HG03060 (cell line): ENCODE results near the gene DEF6.
A peak's percentile ranks its signal among the peaks of the same experiment; 100 is the strongest.

Source experiments
- ATAC-seq: cut with Tn5 transposase; IDR thresholded peaks from one replicate; pipeline ENCODE4 v1.9.1; 2021; ENCODE audit warnings: low read depth, moderate number of reproducible peaks; ENCODE audit not compliant: unreplicated experiment

Gene DEF6

GRCh38 chr6:35297601-35298481 is at the start of gene DEF6:
DEF6 (plus strand) TSS chr6:35297818; CDS start chr6:35297857, 39 bp downstream.
- ATAC-seq = peak; percentile 53

GRCh38 chr6:35248300-35248699 is 49.3 kb upstream of the DEF6 start:
- ATAC-seq = no peak

- no peak for ATAC-seq
These were observed 48.7 kb upstream of the DEF6 start for GRCh38 chr6:35248965-35249364.

- ATAC-seq = no peak
These were observed 45.7 kb upstream of the DEF6 start for GRCh38 chr6:35251949-35252348.

- no peak for ATAC-seq
These were observed 44.4 kb upstream of the DEF6 start for GRCh38 chr6:35253249-35253648.

GRCh38 chr6:35258336-35258735 is 39.3 kb upstream of the DEF6 start:
- ATAC-seq = no peak

- no peak for ATAC-seq
These were observed 38.8 kb upstream of the DEF6 start for GRCh38 chr6:35258858-35259193.

- ATAC-seq = no peak
These were observed 38.2 kb upstream of the DEF6 start, which contains the start of gene ZNF76 for GRCh38 chr6:35259194-35259947. ZNF76 (plus strand) TSS chr6:35259735; CDS start chr6:35281152, 21,417 bp downstream.

GRCh38 chr6:35259948-35260590 is 37.5 kb upstream of the DEF6 start:
- ATAC-seq = no peak

GRCh38 chr6:35260591-35261570 is 36.7 kb upstream of the DEF6 start:
- ATAC-seq = no peak

- ATAC-seq = no peak
These were observed 35.0 kb upstream of the DEF6 start for GRCh38 chr6:35262596-35262995.

- no peak for ATAC-seq
These were observed 32.9 kb upstream of the DEF6 start for GRCh38 chr6:35264550-35265274.

GRCh38 chr6:35265523-35265922 is 32.1 kb upstream of the DEF6 start:
- ATAC-seq = no peak

- ATAC-seq = no peak
These were observed 30.2 kb upstream of the DEF6 start for GRCh38 chr6:35267446-35267845.

GRCh38 chr6:35267897-35268296 is 29.7 kb upstream of the DEF6 start:
- ATAC-seq = no peak

GRCh38 chr6:35272005-35272404 is 25.6 kb upstream of the DEF6 start:
- no peak for ATAC-seq

GRCh38 chr6:35273822-35274559 is 23.6 kb upstream of the DEF6 start:
- ATAC-seq = no peak

GRCh38 chr6:35275744-35276260 is 21.8 kb upstream of the DEF6 start:
- no peak for ATAC-seq
